Thoracic aorta (tissue), 2 donors: ENCODE measurements around the gene SPOUT1. TPM values are rescaled to one million over a fixed set of nuclear protein-coding genes. Genes with fewer than 3 reads are reported as not detected.
"Not testable (repeated sequence)": the region's sequence is repeated elsewhere in the genome, so short reads cannot be mapped to it uniquely, and the experiment has no call there.

Experiments used
- ATAC-seq: fragments of 150-250 bp; one replicate; pipeline ENCODE4 v1.8.0; 2017; ENCODE audit warnings: low read depth; ENCODE audit not compliant: insufficient number of reproducible peaks, low FRiP score
- DNase-seq: peaks from one replicate; pipeline ENCODE4 v3.0.0-alpha.2; 2020; ENCODE audit warnings: low spot score
- H3K27ac ChIP-seq, 2 donors: fragments of 200-600 bp; sonication (generic); 1 replicate in 1 of 2; 2 replicates in 1 of 2; pipeline ENCODE4 v1.5.1; 2016; ENCODE audit warnings: mild to moderate bottlenecking in 2 of 2, moderate library complexity in 2 of 2
- H3K27me3 ChIP-seq: fragments of 200-600 bp; sonication (generic); replicated peaks from 2 replicates; pipeline ENCODE4 v1.6.0; 2016; ENCODE audit warnings: mild to moderate bottlenecking; ENCODE audit not compliant: insufficient read depth
- H3K36me3 ChIP-seq: fragments of 200-600 bp; sonication (generic); one replicate; pipeline ENCODE4 v1.5.1; 2016
- H3K4me1 ChIP-seq, 2 donors: fragments of 200-600 bp; sonication (generic); 1 replicate in 1 of 2; 2 replicates in 1 of 2; pipeline versions ENCODE4 v1.5.1 to v1.6.0; 2016; ENCODE audit warnings: low read depth in 2 of 2, mild to moderate bottlenecking in 1 of 2; ENCODE audit not compliant: control insufficient read depth in 1 of 2
- H3K4me3 ChIP-seq: fragments of 200-600 bp; sonication (generic); 2 replicates; pipeline ENCODE4 v1.5.1; 2016; ENCODE audit warnings: mild to moderate bottlenecking
- H3K9me3 ChIP-seq: fragments of 200-600 bp; sonication (generic); 2 replicates; pipeline ENCODE4 v1.5.1; 2016
- total RNA-seq, 2 donors: library from RNA; depleted of rRNA; stranded (reverse); fragments of >200 nt; gene quantifications; one replicate each; pipeline versions ENCODE4 v1.1.0 to v1.2.3, GENCODE V29; 2016
- TF ChIP-seq, protein P1 (sequence below): fragments of 200-600 bp; sonication (generic); IDR thresholded peaks from one replicate; pipeline ENCODE4 v1.5.1; 2019; ENCODE audit warnings: antibody characterized with exemption

The SPOUT1 gene
- total RNA-seq, 2 donors from 2014 or later, result 18.2 to 38.6 TPM

DNA sequence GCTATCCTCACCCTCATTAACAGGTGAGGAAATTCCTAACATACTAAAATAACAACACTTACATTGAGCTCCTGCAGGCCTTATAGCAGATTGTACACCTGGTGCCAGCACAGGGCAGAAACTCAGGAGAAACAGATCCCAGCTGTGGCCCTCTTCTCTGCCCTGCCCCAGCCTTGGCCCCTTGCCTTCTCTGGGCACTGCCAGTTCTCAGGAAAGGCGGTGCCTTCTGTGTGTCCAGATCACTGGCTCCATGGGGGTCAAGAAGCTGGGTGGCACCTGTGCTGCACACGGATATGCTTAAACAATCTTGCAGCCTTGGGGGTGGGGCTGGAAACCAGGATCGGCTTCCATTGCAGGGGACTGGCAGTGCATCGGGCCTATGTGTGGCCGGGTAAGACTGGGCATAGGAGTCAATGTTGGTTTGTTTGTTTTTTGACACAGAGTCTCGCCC is 32.8 kb upstream of the SPOUT1 start:
- no peaks in the 10 kb centered on the region for H3K27me3 ChIP-seq
- DNase-seq (no peak), ATAC-seq (no peak)
- H3K4me3 ChIP-seq, result no peak overlapping the region
- peak overlapping the region; percentile 18 to 31 for H3K27ac ChIP-seq
- no peaks in the 10 kb centered on the region for H3K9me3 ChIP-seq
- peaks cover 9 to 20% of the 10 kb centered on the region in 2 donors for H3K4me1 ChIP-seq
- TF ChIP-seq, protein P1, sequence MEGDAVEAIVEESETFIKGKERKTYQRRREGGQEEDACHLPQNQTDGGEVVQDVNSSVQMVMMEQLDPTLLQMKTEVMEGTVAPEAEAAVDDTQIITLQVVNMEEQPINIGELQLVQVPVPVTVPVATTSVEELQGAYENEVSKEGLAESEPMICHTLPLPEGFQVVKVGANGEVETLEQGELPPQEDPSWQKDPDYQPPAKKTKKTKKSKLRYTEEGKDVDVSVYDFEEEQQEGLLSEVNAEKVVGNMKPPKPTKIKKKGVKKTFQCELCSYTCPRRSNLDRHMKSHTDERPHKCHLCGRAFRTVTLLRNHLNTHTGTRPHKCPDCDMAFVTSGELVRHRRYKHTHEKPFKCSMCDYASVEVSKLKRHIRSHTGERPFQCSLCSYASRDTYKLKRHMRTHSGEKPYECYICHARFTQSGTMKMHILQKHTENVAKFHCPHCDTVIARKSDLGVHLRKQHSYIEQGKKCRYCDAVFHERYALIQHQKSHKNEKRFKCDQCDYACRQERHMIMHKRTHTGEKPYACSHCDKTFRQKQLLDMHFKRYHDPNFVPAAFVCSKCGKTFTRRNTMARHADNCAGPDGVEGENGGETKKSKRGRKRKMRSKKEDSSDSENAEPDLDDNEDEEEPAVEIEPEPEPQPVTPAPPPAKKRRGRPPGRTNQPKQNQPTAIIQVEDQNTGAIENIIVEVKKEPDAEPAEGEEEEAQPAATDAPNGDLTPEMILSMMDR, result no peak
- no peaks in the 10 kb centered on the region for H3K36me3 ChIP-seq

DNA sequence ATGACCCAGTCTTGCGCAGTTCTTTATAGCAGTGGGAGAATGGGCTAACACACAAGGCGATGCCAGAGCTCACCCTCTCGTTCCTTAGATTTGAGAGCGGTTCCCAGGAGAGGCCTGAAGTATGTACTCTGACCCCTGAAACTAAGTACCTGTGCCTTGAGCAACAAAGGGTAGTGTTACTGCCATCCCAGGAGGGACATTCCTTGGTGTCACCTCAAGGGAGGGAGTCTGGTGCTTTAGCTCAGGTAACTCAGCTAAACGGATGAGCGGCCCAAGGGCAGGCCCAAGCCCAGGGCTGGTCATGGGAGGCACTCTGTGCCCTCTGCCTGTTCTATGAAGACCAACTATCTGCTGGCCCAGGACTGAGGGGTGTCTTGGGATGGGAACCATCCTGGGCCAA is 31.9 kb upstream of the SPOUT1 start:
- Histone ChIP-seq H3K27me3 (no peaks in the 10 kb centered on the region), H3K9me3 (no peaks in the 10 kb centered on the region), H3K36me3 (no peaks in the 10 kb centered on the region), H3K4me1 (peaks cover 9 to 20% of the 10 kb centered on the region in 2 donors), H3K4me3 (no peak overlapping the region), H3K27ac (peak overlapping the region; percentile 18 to 31)
- no peak for DNase-seq
- TF ChIP-seq, protein P1, result no peak
- ATAC-seq, result no peak

DNA sequence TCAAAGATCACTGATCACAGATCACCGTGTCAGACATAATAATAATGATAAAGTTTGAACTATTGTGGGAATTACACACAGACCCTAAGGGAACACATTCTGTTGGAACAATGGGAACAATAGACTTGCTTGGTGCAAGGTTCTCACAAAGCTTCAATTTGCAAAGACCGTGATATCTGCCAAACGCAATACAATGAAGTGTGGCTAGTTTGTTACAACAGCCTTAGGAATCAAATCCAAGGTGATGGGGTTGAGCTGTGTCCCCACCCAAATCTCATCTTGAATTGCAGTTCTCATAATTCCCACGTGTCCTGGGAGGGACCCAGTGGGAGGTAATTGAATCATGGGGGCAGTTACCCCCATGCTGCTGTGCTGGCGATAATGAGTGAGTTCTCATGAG is 31.3 kb upstream of the SPOUT1 start:
- Histone ChIP-seq H3K4me3 (no peak overlapping the region), H3K4me1 (peaks cover 9 to 20% of the 10 kb centered on the region in 2 donors), H3K36me3 (no peaks in the 10 kb centered on the region), H3K27ac (no peak overlapping the region), H3K27me3 (no peaks in the 10 kb centered on the region), H3K9me3 (no peaks in the 10 kb centered on the region)
- TF ChIP-seq, protein P1, result no peak
- ATAC-seq (no peak), DNase-seq (no peak)

DNA sequence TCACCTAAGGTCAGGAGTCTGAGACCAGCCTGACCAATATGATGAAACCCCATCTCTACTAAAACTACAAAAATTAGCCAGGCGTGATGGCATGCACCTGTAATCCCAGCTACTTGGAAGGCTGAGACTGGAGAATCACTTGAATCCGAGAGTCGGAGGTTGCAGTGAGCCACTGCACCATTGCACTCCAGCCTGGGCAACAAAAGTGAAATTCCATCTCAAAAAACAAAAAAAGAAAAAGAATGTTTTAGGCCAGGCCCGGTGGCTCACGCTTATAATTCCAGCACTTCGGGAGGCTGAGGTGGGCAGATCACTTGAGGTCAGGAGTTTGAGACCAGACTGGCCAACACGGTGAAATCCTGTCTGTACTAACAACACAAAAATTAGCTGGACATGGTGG is 28.9 kb upstream of the SPOUT1 start:
- DNase-seq, H3K27ac ChIP-seq, H3K27me3 ChIP-seq, H3K9me3 ChIP-seq, ATAC-seq, H3K4me3 ChIP-seq, H3K36me3 ChIP-seq: not testable (repeated sequence)
- H3K4me1 ChIP-seq, result peaks cover 9 to 20% of the 10 kb centered on the region in 2 donors

DNA sequence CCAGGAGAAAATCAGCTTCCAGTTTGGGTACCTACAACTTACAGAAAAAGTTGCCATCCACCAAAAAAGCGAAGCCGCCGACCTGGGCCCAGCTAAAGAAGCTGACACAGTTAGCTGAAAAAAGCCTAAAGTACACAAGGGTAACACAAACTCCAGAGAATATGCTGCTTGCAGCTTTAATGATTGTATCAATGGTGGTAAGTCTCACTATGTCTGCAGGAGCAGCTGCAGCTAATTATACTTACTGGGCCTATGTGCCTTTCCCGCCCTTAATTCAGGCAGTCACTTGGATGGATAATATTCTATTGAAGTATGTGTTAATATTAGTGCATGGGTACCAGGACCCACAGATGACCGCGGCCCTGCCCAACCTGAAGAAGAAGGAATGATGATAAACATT is 24.9 kb upstream of the SPOUT1 start:
- H3K4me3 ChIP-seq, ATAC-seq, H3K27me3 ChIP-seq, H3K9me3 ChIP-seq, H3K4me1 ChIP-seq, H3K27ac ChIP-seq, H3K36me3 ChIP-seq, DNase-seq: not testable (repeated sequence)

DNA sequence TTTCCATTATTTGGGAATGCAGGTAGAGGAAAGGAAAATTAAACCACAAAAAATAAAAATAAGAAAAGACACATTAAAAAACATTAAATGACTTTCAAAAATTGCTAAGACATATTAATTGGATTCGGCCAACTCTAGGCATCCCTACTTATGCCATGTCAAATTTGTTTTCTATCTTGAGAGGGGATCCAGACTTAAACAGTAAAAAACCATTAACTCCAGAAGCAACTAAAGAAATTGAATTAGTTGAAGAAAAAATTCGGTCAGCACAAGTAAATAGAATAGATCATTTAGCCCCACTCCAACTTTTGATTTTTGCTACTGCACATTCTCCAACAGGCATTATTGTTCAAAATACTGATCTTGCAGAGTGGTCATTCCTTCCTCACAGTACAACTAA is 23.1 kb upstream of the SPOUT1 start:
- H3K27ac ChIP-seq, H3K36me3 ChIP-seq, H3K4me3 ChIP-seq, H3K9me3 ChIP-seq, H3K4me1 ChIP-seq, H3K27me3 ChIP-seq, ATAC-seq, DNase-seq: not testable (repeated sequence)
